CD4-positive, alpha-beta memory T cell (primary cell): ENCODE results near the gene SMIM22. TPM values are rescaled to one million over a fixed set of nuclear protein-coding genes. Genes with fewer than 3 reads are reported as not detected.

Experiments
- CTCF ChIA-PET: fragments of 350-600 bp; sonication (Branson Sonifier 250); formaldehyde crosslinking; loops from one replicate; lab custom pipeline; 2021; ENCODE audit warnings: inconsistent platforms; ENCODE audit not compliant: partially characterized antibody; lab: Charles Lee
- POLR2A ChIA-PET: fragments of 350-600 bp; sonication (Branson Sonifier 250); formaldehyde crosslinking; loops from one replicate; lab custom pipeline; 2021; ENCODE audit not compliant: partially characterized antibody; lab: Charles Lee
- DNase-seq, 5 donors: peaks; one replicate each; pipeline versions ENCODE4 v3.0.0 to v3.0.0-alpha.2; 2020 to 2022; ENCODE audit warnings: mixed read lengths in 1 of 5
- H3K27ac ChIP-seq: one replicate; pipeline ENCODE4 v1.7.0; 2013; ENCODE audit warnings: low read depth, low read length
- H3K27me3 ChIP-seq: 2 replicates; pipeline ENCODE4 v1.7.0; 2013; ENCODE audit warnings: mild to moderate bottlenecking, low read length, moderate library complexity; ENCODE audit not compliant: insufficient read depth
- H3K36me3 ChIP-seq: 2 replicates; pipeline ENCODE4 v1.7.0; 2013; ENCODE audit warnings: mild to moderate bottlenecking, low read length, moderate library complexity; ENCODE audit not compliant: insufficient read depth
- H3K4me1 ChIP-seq: 2 replicates; pipeline ENCODE4 v1.7.0; 2013; ENCODE audit warnings: mild to moderate bottlenecking, low read length, moderate library complexity; ENCODE audit not compliant: insufficient read depth
- H3K4me3 ChIP-seq, 2 donors: one replicate each; pipeline ENCODE4 v1.7.0; 2013; ENCODE audit warnings: low read length in 2 of 2, mild to moderate bottlenecking in 1 of 2
- H3K9me3 ChIP-seq, 2 donors: one replicate each; pipeline ENCODE4 v1.7.0; 2013; ENCODE audit warnings: low read length in 2 of 2, control low read depth in 1 of 2; ENCODE audit not compliant: control insufficient read depth in 1 of 2
- H3K27ac Mint-ChIP-seq, 7 donors: one replicate each; pipeline ENCODE4 v1.8.0; 2020 to 2021; ENCODE audit warnings: mixed read lengths in 7 of 7, mild to moderate bottlenecking in 6 of 7, inconsistent platforms in 3 of 7, moderate library complexity in 3 of 7
- H3K27me3 Mint-ChIP-seq, 2 donors: one replicate each; pipeline ENCODE4 v1.8.0; 2020 to 2021; ENCODE audit warnings: mixed read lengths in 2 of 2
- H3K36me3 Mint-ChIP-seq, 2 donors: one replicate each; pipeline ENCODE4 v1.8.0; 2020 to 2021; ENCODE audit warnings: mixed read lengths in 2 of 2, inconsistent platforms in 1 of 2, mild to moderate bottlenecking in 1 of 2
- H3K4me1 Mint-ChIP-seq, 4 donors: one replicate each; pipeline ENCODE4 v1.8.0; 2020 to 2021; ENCODE audit warnings: mixed read lengths in 4 of 4, mild to moderate bottlenecking in 1 of 4
- H3K4me3 Mint-ChIP-seq, 8 donors: one replicate each; pipeline ENCODE4 v1.8.0; 2020 to 2021; ENCODE audit warnings: mixed read lengths in 8 of 8, mild to moderate bottlenecking in 7 of 8, moderate library complexity in 6 of 8, inconsistent platforms in 3 of 8
- H3K9me3 Mint-ChIP-seq, 8 donors: one replicate each; pipeline ENCODE4 v1.8.0; 2020 to 2021; ENCODE audit warnings: mixed read lengths in 8 of 8, mild to moderate bottlenecking in 5 of 8, inconsistent platforms in 3 of 8, moderate library complexity in 1 of 8
- intact Hi-C: fragments of 100-400 bp; cut with micrococcal nuclease; formaldehyde crosslinking; loops from one replicate; pipeline ENCODE4 v1.15.1; 2023
- polyA plus RNA-seq, 2 donors: library from polyadenylated mRNA; unstranded; fragments of 300-500 nt; fragmentation: Illumina TruSeq; gene quantifications; one replicate each; pipeline ENCODE4 v1.2.3, GENCODE V29; 2021
- total RNA-seq, 2 experiments: library from RNA; stranded (reverse); gene quantifications; one replicate each; pipeline ENCODE4 v1.2.3, GENCODE V29; 2021

The SMIM22 gene
- total and polyA plus RNA-seq, 4 experiments from 2014 or later, result not detected

- Mint-ChIP-seq H3K4me1 (no peaks in the 10 kb centered on the region), H3K36me3 (no peaks in the 10 kb centered on the region), H3K9me3 (no peaks in the 10 kb centered on the region), H3K27ac (peak overlapping the region in 1 of 7 donors; percentile 42), H3K4me3 (no peak overlapping the region), H3K27me3 (peaks cover 0 to 2% of the 10 kb centered on the region in 2 donors)
- no peak for DNase-seq
- Histone ChIP-seq H3K4me1 (no peaks in the 10 kb centered on the region), H3K36me3 (no peaks in the 10 kb centered on the region), H3K27ac (no peak overlapping the region), H3K4me3 (no peak overlapping the region), H3K27me3 (no peaks in the 10 kb centered on the region), H3K9me3 (no peaks in the 10 kb centered on the region)
- intact Hi-C loops, result no loop called here
- POLR2A ChIA-PET, result no interaction called here
- CTCF ChIA-PET, result no interaction called here
Measured at GRCh38 chr16:4788489-4788889, 6.7 kb upstream of the SMIM22 start.

GRCh38 chr16:4788910-4789309 is 6.3 kb upstream of the SMIM22 start:
- H3K36me3 Mint-ChIP-seq, result no peaks in the 10 kb centered on the region
- no peaks in the 10 kb centered on the region for H3K36me3 ChIP-seq
- H3K4me1 ChIP-seq, result no peaks in the 10 kb centered on the region
- H3K4me3 ChIP-seq, result no peak overlapping the region
- no peak overlapping the region for H3K27ac ChIP-seq
- DNase-seq, result no peak
- H3K27ac Mint-ChIP-seq, result peak overlapping the region in 2 of 7 donors; percentile 42 to 46
- CTCF ChIA-PET, result no interaction called here
- H3K27me3 ChIP-seq, result no peaks in the 10 kb centered on the region
- H3K9me3 Mint-ChIP-seq, result no peaks in the 10 kb centered on the region
- no peaks in the 10 kb centered on the region for H3K9me3 ChIP-seq
- H3K4me3 Mint-ChIP-seq, result no peak overlapping the region
- H3K27me3 Mint-ChIP-seq, result peaks cover 0 to 2% of the 10 kb centered on the region in 2 donors
- no peaks in the 10 kb centered on the region for H3K4me1 Mint-ChIP-seq
- POLR2A ChIA-PET, result no interaction called here
- intact Hi-C loops, result no loop called here

GRCh38 chr16:4790261-4790660 is 4.9 kb upstream of the SMIM22 start:
- H3K9me3 ChIP-seq, result no peaks in the 10 kb centered on the region
- no peaks in the 10 kb centered on the region for H3K27me3 ChIP-seq
- no peaks in the 10 kb centered on the region for H3K4me1 ChIP-seq
- no peaks in the 10 kb centered on the region for H3K9me3 Mint-ChIP-seq
- no peak overlapping the region for H3K4me3 Mint-ChIP-seq
- no peak overlapping the region for H3K27ac Mint-ChIP-seq
- H3K36me3 Mint-ChIP-seq, result no peaks in the 10 kb centered on the region
- ChIA-PET CTCF (no interaction called here), POLR2A (no interaction called here)
- intact Hi-C loops, result no loop called here
- no peaks in the 10 kb centered on the region for H3K4me1 Mint-ChIP-seq
- H3K36me3 ChIP-seq, result no peaks in the 10 kb centered on the region
- H3K27ac ChIP-seq, result no peak overlapping the region
- H3K27me3 Mint-ChIP-seq, result peaks cover 0 to 2% of the 10 kb centered on the region in 2 donors
- H3K4me3 ChIP-seq, result no peak overlapping the region
- DNase-seq, result no peak

- peak overlapping the region in 1 of 8 donors; percentile 43 for H3K4me3 Mint-ChIP-seq
- ChIA-PET CTCF (no interaction called here), POLR2A (no interaction called here)
- H3K36me3 ChIP-seq, result no peaks in the 10 kb centered on the region
- H3K27me3 ChIP-seq, result no peaks in the 10 kb centered on the region
- H3K4me1 ChIP-seq, result no peaks in the 10 kb centered on the region
- peaks cover 0 to 2% of the 10 kb centered on the region in 2 donors for H3K27me3 Mint-ChIP-seq
- H3K9me3 Mint-ChIP-seq, result no peaks in the 10 kb centered on the region
- no peaks in the 10 kb centered on the region for H3K9me3 ChIP-seq
- intact Hi-C loops, result no loop called here
- no peak overlapping the region for H3K27ac ChIP-seq
- H3K36me3 Mint-ChIP-seq, result no peaks in the 10 kb centered on the region
- H3K4me3 ChIP-seq, result no peak overlapping the region
- no peak overlapping the region for H3K27ac Mint-ChIP-seq
- H3K4me1 Mint-ChIP-seq, result no peaks in the 10 kb centered on the region
- no peak for DNase-seq
Measured at GRCh38 chr16:4790871-4791270, 4.3 kb upstream of the SMIM22 start.

GRCh38 chr16:4792951-4793513 is 2.1 kb upstream of the SMIM22 start:
- H3K27ac ChIP-seq, result no peak overlapping the region
- H3K9me3 ChIP-seq, result no peaks in the 10 kb centered on the region
- no peak overlapping the region for H3K4me3 ChIP-seq
- Mint-ChIP-seq H3K36me3 (no peaks in the 10 kb centered on the region), H3K4me1 (no peaks in the 10 kb centered on the region), H3K27ac (no peak overlapping the region), H3K9me3 (no peaks in the 10 kb centered on the region), H3K27me3 (peaks cover 0 to 2% of the 10 kb centered on the region in 2 donors), H3K4me3 (no peak overlapping the region)
- no peaks in the 10 kb centered on the region for H3K4me1 ChIP-seq
- H3K36me3 ChIP-seq, result no peaks in the 10 kb centered on the region
- ChIA-PET POLR2A (no interaction called here), CTCF (no interaction called here)
- H3K27me3 ChIP-seq, result no peaks in the 10 kb centered on the region
- intact Hi-C loops, result no loop called here
- DNase-seq, result no peak

- Mint-ChIP-seq H3K36me3 (peaks cover 0 to 1% of the 10 kb centered on the region in 2 donors), H3K4me3 (no peak overlapping the region), H3K27me3 (peaks cover 0 to 2% of the 10 kb centered on the region in 2 donors), H3K27ac (no peak overlapping the region), H3K9me3 (no peaks in the 10 kb centered on the region), H3K4me1 (peaks cover 0 to 8% (median 4%) of the 10 kb centered on the region in 4 donors)
- intact Hi-C loops, result no loop called here
- H3K27me3 ChIP-seq, result no peaks in the 10 kb centered on the region
- CTCF ChIA-PET, result no interaction called here
- no peaks in the 10 kb centered on the region for H3K9me3 ChIP-seq
- DNase-seq, result no peak
- no peaks in the 10 kb centered on the region for H3K36me3 ChIP-seq
- H3K27ac ChIP-seq, result no peak overlapping the region
- no peak overlapping the region for H3K4me3 ChIP-seq
- POLR2A ChIA-PET, result no interaction called here
- H3K4me1 ChIP-seq, result no peaks in the 10 kb centered on the region
Measured at GRCh38 chr16:4795828-4796572, 831 bp downstream of the SMIM22 start.

GRCh38 chr16:4796982-4797804 is 2.0 kb downstream of the SMIM22 start:
- no peaks in the 10 kb centered on the region for H3K27me3 ChIP-seq
- no peak overlapping the region for H3K4me3 ChIP-seq
- H3K4me1 Mint-ChIP-seq, result peaks cover 1 to 14% (median 8%) of the 10 kb centered on the region in 4 donors
- no peak overlapping the region for H3K27ac ChIP-seq
- ChIA-PET POLR2A (no interaction called here), CTCF (no interaction called here)
- intact Hi-C loops, result no loop called here
- H3K27me3 Mint-ChIP-seq, result no peaks in the 10 kb centered on the region
- H3K36me3 Mint-ChIP-seq, result peaks cover 0 to 6% of the 10 kb centered on the region in 2 donors
- no peaks in the 10 kb centered on the region for H3K9me3 ChIP-seq
- H3K9me3 Mint-ChIP-seq, result no peaks in the 10 kb centered on the region
- no peak for DNase-seq
- H3K4me3 Mint-ChIP-seq, result no peak overlapping the region
- H3K36me3 ChIP-seq, result no peaks in the 10 kb centered on the region
- H3K27ac Mint-ChIP-seq, result peak overlapping the region in 1 of 7 donors; percentile 13
- H3K4me1 ChIP-seq, result peaks cover 9% of the 10 kb centered on the region
